H1 (cell line): Measurements from ENCODE around the gene UBR3.

Experiments
- CHD1 ChIP-seq: IDR thresholded peaks from 2 replicates; pipeline ENCODE4 v1.6.1; 2012; ENCODE audit warnings: low read depth, low read length, improper control_type of control experiment
- CTCF ChIP-seq, 3 experiments: IDR thresholded peaks; 1 replicate in 2 of 3; 2 replicates in 1 of 3; pipeline versions ENCODE4 v1.5.1 to v1.6.1; 2011; ENCODE audit warnings: low read length in 3 of 3, mild to moderate bottlenecking in 3 of 3, inconsistent platforms in 2 of 3, low read depth in 1 of 3, moderate library complexity in 1 of 3; ENCODE audit not compliant: insufficient read depth in 1 of 3; ENCODE audit errors: control extremely low read depth in 1 of 3
- EP300 ChIP-seq, 2 experiments: IDR thresholded peaks; 1 replicate in 1 of 2; 2 replicates in 1 of 2; pipeline ENCODE4 v1.6.1; 2011 to 2012; ENCODE audit warnings: low read depth in 2 of 2, low read length in 2 of 2, mild to moderate bottlenecking in 2 of 2, borderline replicate concordance in 1 of 2, inconsistent platforms in 1 of 2, moderate library complexity in 1 of 2
- FOSL1 ChIP-seq: IDR thresholded peaks from 2 replicates; pipeline ENCODE4 v1.6.1; 2011; ENCODE audit warnings: mild to moderate bottlenecking, low read depth, low read length, moderate library complexity; ENCODE audit not compliant: insufficient read depth
- HDAC2 ChIP-seq, 2 experiments: fragments of 300-600 bp in 1 of 2; sonication (generic) in 1 of 2; IDR thresholded peaks; 2 replicates each; pipeline ENCODE4 v1.6.1; 2011 to 2012; ENCODE audit warnings: low read depth in 2 of 2, low read length in 2 of 2, mild to moderate bottlenecking in 2 of 2, moderate library complexity in 2 of 2, borderline replicate concordance in 1 of 2, inconsistent platforms in 1 of 2
- POLR2A ChIP-seq, 2 experiments: IDR thresholded peaks; 1 replicate in 1 of 2; 2 replicates in 1 of 2; pipeline ENCODE4 v1.6.1; 2011; ENCODE audit warnings: low read depth in 2 of 2, low read length in 2 of 2, mild to moderate bottlenecking in 2 of 2; ENCODE audit errors: control extremely low read depth in 1 of 2
- POLR2AphosphoS5 ChIP-seq: IDR thresholded peaks from 2 replicates; pipeline ENCODE4 v1.6.1; 2011; ENCODE audit warnings: low read depth, low read length
- RAD21 ChIP-seq, 2 experiments: IDR thresholded peaks in 1 of 2; conservative IDR thresholded peaks in 1 of 2; 2 replicates each; pipeline ENCODE4 v1.6.1; 2011; ENCODE audit warnings: low read depth in 2 of 2, low read length in 2 of 2, improper control_type of control experiment in 1 of 2, inconsistent platforms in 1 of 2, mild to moderate bottlenecking in 1 of 2, moderate library complexity in 1 of 2
- SP1 ChIP-seq: IDR thresholded peaks from 2 replicates; pipeline ENCODE4 v1.6.1; 2011; ENCODE audit warnings: low read depth, low read length
- SP2 ChIP-seq: IDR thresholded peaks from 2 replicates; pipeline ENCODE4 v1.6.1; 2012; ENCODE audit warnings: mild to moderate bottlenecking, low read length, inconsistent platforms
- TBP ChIP-seq: IDR thresholded peaks from 2 replicates; pipeline ENCODE4 v1.6.1; 2011; ENCODE audit warnings: low read depth, low read length, improper control_type of control experiment
- USF2 ChIP-seq: IDR thresholded peaks from 2 replicates; pipeline ENCODE4 v1.6.1; 2011; ENCODE audit warnings: low read length, improper control_type of control experiment
- YY1 ChIP-seq: IDR thresholded peaks from 2 replicates; pipeline ENCODE4 v1.6.1; 2011; ENCODE audit warnings: low read depth, mild to moderate bottlenecking, low read length
- ZNF274 ChIP-seq: IDR thresholded peaks from 2 replicates; pipeline ENCODE4 v1.7.0; 2012; ENCODE audit warnings: low read length, borderline replicate concordance; ENCODE audit errors: extremely low read depth

GRCh38 chr2:169860149-169860548, 32.9 kb downstream of the UBR3 start:
- TF ChIP-seq RAD21 (IDR thresholded peaks at IDR 0.05 in 1 of 2, conservative IDR thresholded peaks at IDR 0.05 in 1 of 2; ENCODE audit: low read depth in 2 of 2, low read length in 2 of 2) (no peak), FOSL1 (no peak), SP1 (no peak), CTCF (IDR thresholded peaks at IDR 0.05; ENCODE audit: control extremely low read depth in 1 of 3, insufficient read depth in 1 of 3, low read depth in 1 of 3, low read length in 3 of 3) (no peak), TBP (no peak), POLR2A (IDR thresholded peaks at IDR 0.05; ENCODE audit: control extremely low read depth in 1 of 2, low read depth in 2 of 2, low read length in 2 of 2) (no peak), CHD1 (no peak), YY1 (no peak), SP2 (no peak), HDAC2 (IDR thresholded peaks at IDR 0.05; ENCODE audit: borderline replicate concordance in 1 of 2, low read depth in 2 of 2, low read length in 2 of 2) (no peak), POLR2AphosphoS5 (no peak), EP300 (IDR thresholded peaks at IDR 0.05; ENCODE audit: borderline replicate concordance in 1 of 2, low read depth in 2 of 2, low read length in 2 of 2) (no peak), USF2 (no peak), ZNF274 (no peak)
